Neuronal stem cell (in vitro differentiated cells): ENCODE results near the gene LACTBL1.

Experiments used
- DNase-seq: peaks from one replicate; pipeline ENCODE4 v3.0.0-alpha.2; 2013; ENCODE audit warnings: low spot score
- H2AFZ ChIP-seq: one replicate; pipeline ENCODE4 v1.6.1; 2013; ENCODE audit warnings: mild to moderate bottlenecking, low read length, inconsistent platforms
- H2AK5ac ChIP-seq: 2 replicates; pipeline ENCODE4 v1.6.1; 2013; ENCODE audit warnings: low read depth, mild to moderate bottlenecking, inconsistent platforms, low read length, moderate library complexity, mixed read lengths
- H2BK120ac ChIP-seq: 2 replicates; pipeline ENCODE4 v1.6.1; 2013; ENCODE audit warnings: low read depth, mild to moderate bottlenecking, inconsistent platforms, low read length, moderate library complexity, mixed read lengths
- H2BK12ac ChIP-seq: one replicate; pipeline ENCODE4 v1.6.1; 2013; ENCODE audit warnings: low read length, inconsistent platforms
- H2BK15ac ChIP-seq: 2 replicates; pipeline ENCODE4 v1.6.1; 2013; ENCODE audit warnings: mild to moderate bottlenecking, low read length, inconsistent platforms, mixed read lengths
- H2BK5ac ChIP-seq: one replicate; pipeline ENCODE4 v1.6.1; 2013; ENCODE audit warnings: inconsistent platforms, mild to moderate bottlenecking, low read length, moderate library complexity
- H3K14ac ChIP-seq: one replicate; pipeline ENCODE4 v1.6.1; 2013; ENCODE audit warnings: low read length, inconsistent platforms
- H3K18ac ChIP-seq: 2 replicates; pipeline ENCODE4 v1.6.1; 2013; ENCODE audit warnings: low read length, inconsistent platforms
- H3K23ac ChIP-seq: 2 replicates; pipeline ENCODE4 v1.6.1; 2013; ENCODE audit warnings: low read depth, mild to moderate bottlenecking, mixed read lengths, low read length, inconsistent platforms; ENCODE audit not compliant: poor library complexity
- H3K27ac ChIP-seq: replicated peaks from 3 replicates; pipeline ENCODE4 v1.5.1; 2013; ENCODE audit warnings: low read length, inconsistent platforms
- H3K27me3 ChIP-seq, 3 experiments: 2 replicates each; pipeline ENCODE4 v1.6.1; 2013; ENCODE audit warnings: low read length in 3 of 3, mild to moderate bottlenecking in 2 of 3, inconsistent platforms in 1 of 3, low read depth in 1 of 3, mixed read lengths in 1 of 3, moderate library complexity in 1 of 3; ENCODE audit not compliant: control insufficient read depth in 3 of 3, insufficient read depth in 3 of 3
- H3K36me3 ChIP-seq, 2 donors: replicated peaks in 1 of 2; 2 replicates each; pipeline ENCODE4 v1.6.1; 2013; ENCODE audit warnings: low read length in 2 of 2; ENCODE audit not compliant: control insufficient read depth in 2 of 2, insufficient read depth in 2 of 2
- H3K4ac ChIP-seq: 2 replicates; pipeline ENCODE4 v1.6.1; 2013; ENCODE audit warnings: inconsistent platforms, mild to moderate bottlenecking, low read length, moderate library complexity
- H3K4me1 ChIP-seq, 2 donors: 1 replicate in 1 of 2; 2 replicates in 1 of 2; pipeline ENCODE4 v1.6.1; 2013; ENCODE audit warnings: low read length in 2 of 2, low read depth in 1 of 2; ENCODE audit not compliant: control insufficient read depth in 2 of 2, insufficient read depth in 1 of 2
- H3K4me2 ChIP-seq: one replicate; pipeline ENCODE4 v1.6.1; 2013; ENCODE audit warnings: mild to moderate bottlenecking, low read length, inconsistent platforms; ENCODE audit not compliant: insufficient read depth, poor library complexity, severe bottlenecking
- H3K4me3 ChIP-seq, 2 donors: 2 replicates each; pipeline ENCODE4 v1.5.1; 2013; ENCODE audit warnings: low read length in 2 of 2, mild to moderate bottlenecking in 2 of 2, inconsistent platforms in 1 of 2, moderate library complexity in 1 of 2
- H3K79me1 ChIP-seq: one replicate; pipeline ENCODE4 v1.6.1; 2013; ENCODE audit warnings: low read depth, mild to moderate bottlenecking, inconsistent platforms, low read length, moderate library complexity
- H3K9ac ChIP-seq: one replicate; pipeline ENCODE4 v1.6.1; 2013; ENCODE audit warnings: mild to moderate bottlenecking, low read depth, low read length, inconsistent platforms; ENCODE audit not compliant: poor library complexity
- H3K9me3 ChIP-seq, 2 donors: replicated peaks in 1 of 2; 2 replicates each; pipeline versions ENCODE3 to v1.6.1; 2013; ENCODE audit warnings: low read length in 2 of 2, mild to moderate bottlenecking in 2 of 2, inconsistent platforms in 1 of 2, low read depth in 1 of 2, mixed read lengths in 1 of 2, moderate library complexity in 1 of 2; ENCODE audit not compliant: control insufficient read depth in 2 of 2, insufficient read depth in 1 of 2
- H4K8ac ChIP-seq: one replicate; pipeline ENCODE4 v1.6.1; 2013; ENCODE audit warnings: low read depth, mild to moderate bottlenecking, inconsistent platforms, low read length, moderate library complexity
- H4K91ac ChIP-seq: one replicate; pipeline ENCODE4 v1.6.1; 2013; ENCODE audit warnings: low read length, low read depth, mild to moderate bottlenecking, inconsistent platforms; ENCODE audit not compliant: poor library complexity
- WGBS, 2 donors: extraction: QIAGEN DNeasy Blood & Tissue Kit; methylation state at CpG; one replicate each; pipeline ENCODE4 v1.1.7; 2013; ENCODE audit warnings: missing lambda C conversion rate in 2 of 2, mixed read lengths in 1 of 2; ENCODE audit not compliant: insufficient read length in 2 of 2, insufficient replicate concordance in 1 of 2; ENCODE audit errors: extremely low coverage in 2 of 2; 5-methylcytosine and 5-hydroxymethylcytosine counted together

LACTBL1 gene

DNA sequence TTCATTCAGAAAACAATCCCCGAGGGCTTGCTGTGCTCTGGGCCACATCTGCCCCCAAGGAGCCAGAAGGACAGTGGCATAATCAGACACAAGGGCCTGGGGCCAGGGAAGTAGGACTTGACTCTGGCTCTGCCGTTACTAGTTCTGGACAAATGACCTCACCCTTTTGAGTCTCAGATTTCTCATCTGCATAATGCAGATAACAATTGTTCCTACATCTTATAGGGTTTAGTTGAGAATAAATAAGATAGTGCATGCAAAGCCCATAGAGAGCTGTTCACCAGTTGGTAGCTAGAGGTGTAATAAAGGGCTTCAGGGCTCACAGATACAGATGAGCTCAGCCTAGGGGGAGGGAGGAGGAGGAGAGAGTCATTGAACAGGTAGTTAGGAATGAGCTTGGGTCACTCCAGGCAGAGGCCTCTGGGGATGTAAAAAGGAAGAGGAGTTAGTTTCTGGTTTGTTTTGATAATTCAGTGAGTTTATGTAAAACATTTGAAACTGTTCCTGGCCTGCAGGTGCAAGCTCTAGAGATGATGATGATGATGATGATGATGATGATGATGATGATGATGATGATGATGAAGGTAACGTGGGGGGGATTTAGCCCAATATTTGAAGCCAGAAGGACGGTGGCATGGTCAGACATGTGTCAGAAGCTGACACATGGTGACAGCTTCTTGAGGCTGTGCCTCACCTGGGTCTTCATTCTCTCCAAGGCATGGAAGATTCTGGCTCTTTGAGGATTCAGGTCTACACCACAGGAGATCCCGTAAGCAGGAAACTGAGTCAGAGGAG, 858 bp downstream of the LACTBL1 start:
- H4K8ac ChIP-seq: no peak overlapping the region
- H2AK5ac ChIP-seq: no peak overlapping the region
- H2BK5ac ChIP-seq: no peak overlapping the region
- no peak overlapping the region for H3K4me3 ChIP-seq
- H3K4ac ChIP-seq: no peak overlapping the region
- no peak overlapping the region for H3K9ac ChIP-seq
- no peak overlapping the region for H3K14ac ChIP-seq
- H3K27ac ChIP-seq: no peak overlapping the region
- no peak for DNase-seq
- no peak overlapping the region for H4K91ac ChIP-seq
- H2BK12ac ChIP-seq: no peak overlapping the region
- no peak overlapping the region for H3K18ac ChIP-seq
- H2BK15ac ChIP-seq: no peak overlapping the region
- no peak overlapping the region for H2AFZ ChIP-seq
- H3K27me3 ChIP-seq: peaks cover 0 to 27% (median 0%) of the 10 kb centered on the region in 3 experiments
- H3K9me3 ChIP-seq: no peaks in the 10 kb centered on the region
- H3K23ac ChIP-seq: no peak overlapping the region
- no peaks in the 10 kb centered on the region for H3K79me1 ChIP-seq
- H3K36me3 ChIP-seq: no peaks in the 10 kb centered on the region
- H2BK120ac ChIP-seq: no peak overlapping the region
- peaks cover 0 to 6% of the 10 kb centered on the region in 2 donors for H3K4me1 ChIP-seq
- H3K4me2 ChIP-seq: no peak overlapping the region
- WGBS, 2 donors: no CpG with 5 or more reads among the region's 5 CpGs

- H3K9ac ChIP-seq: no peak overlapping the region
- no peaks in the 10 kb centered on the region for H3K79me1 ChIP-seq
- DNase-seq: no peak
- no peak overlapping the region for H4K91ac ChIP-seq
- H4K8ac ChIP-seq: no peak overlapping the region
- H2BK12ac ChIP-seq: no peak overlapping the region
- no peak overlapping the region for H3K18ac ChIP-seq
- H3K27ac ChIP-seq: no peak overlapping the region
- no peak overlapping the region for H3K4ac ChIP-seq
- H2BK120ac ChIP-seq: no peak overlapping the region
- H2AK5ac ChIP-seq: no peak overlapping the region
- peaks cover 0 to 3% of the 10 kb centered on the region in 2 donors for H3K9me3 ChIP-seq
- no peak overlapping the region for H2AFZ ChIP-seq
- H2BK5ac ChIP-seq: no peak overlapping the region
- no CpG with 5 or more reads among the region's 3 CpGs for WGBS, 2 donors
- peaks cover 0 to 6% of the 10 kb centered on the region in 2 donors for H3K4me1 ChIP-seq
- H3K4me3 ChIP-seq: no peak overlapping the region
- H3K27me3 ChIP-seq: peaks cover 0 to 29% (median 0%) of the 10 kb centered on the region in 3 experiments
- no peak overlapping the region for H3K4me2 ChIP-seq
- H3K23ac ChIP-seq: no peak overlapping the region
- no peak overlapping the region for H2BK15ac ChIP-seq
- H3K14ac ChIP-seq: no peak overlapping the region
- H3K36me3 ChIP-seq: no peaks in the 10 kb centered on the region
Observed at GRCh38 chr1:22971161-22971560, 1.5 kb downstream of the LACTBL1 start.

DNA sequence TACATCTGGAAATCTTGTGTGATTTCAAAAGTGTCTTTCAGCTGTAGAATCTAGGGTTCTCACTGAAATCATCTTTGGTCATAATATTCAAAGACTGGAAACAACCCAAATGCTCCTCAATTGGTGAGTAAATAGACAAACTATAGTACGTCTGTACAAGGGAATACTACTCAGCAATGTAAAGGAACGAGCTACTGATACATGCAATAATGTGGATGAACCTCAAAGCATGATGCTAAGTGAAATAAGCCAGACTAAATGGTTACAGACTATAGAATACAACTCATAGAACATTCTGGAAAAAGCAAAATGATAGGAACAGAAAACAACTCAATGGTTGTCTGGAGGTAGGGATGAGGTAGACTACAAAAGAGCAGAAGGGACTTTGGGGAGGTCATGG, 2.6 kb downstream of the LACTBL1 start:
- Histone ChIP-seq H3K18ac (no peak overlapping the region), H3K4me2 (no peak overlapping the region), H3K4me1 (peaks cover 0 to 6% of the 10 kb centered on the region in 2 donors), H3K27ac (no peak overlapping the region), H3K4me3 (no peak overlapping the region), H3K14ac (no peak overlapping the region), H3K36me3 (no peaks in the 10 kb centered on the region), H2AFZ (no peak overlapping the region), H2BK120ac (no peak overlapping the region), H3K27me3 (peaks cover 0 to 31% (median 0%) of the 10 kb centered on the region in 3 experiments), H3K9me3 (peaks cover 0 to 3% of the 10 kb centered on the region in 2 donors), H2BK12ac (no peak overlapping the region), H3K4ac (no peak overlapping the region), H2AK5ac (no peak overlapping the region), H3K9ac (no peak overlapping the region), H3K79me1 (no peaks in the 10 kb centered on the region), H2BK5ac (no peak overlapping the region), H4K8ac (no peak overlapping the region), H4K91ac (no peak overlapping the region), H2BK15ac (no peak overlapping the region), H3K23ac (no peak overlapping the region)
- no CpG with 5 or more reads among the region's 2 CpGs for WGBS, 2 donors
- DNase-seq: no peak

DNA sequence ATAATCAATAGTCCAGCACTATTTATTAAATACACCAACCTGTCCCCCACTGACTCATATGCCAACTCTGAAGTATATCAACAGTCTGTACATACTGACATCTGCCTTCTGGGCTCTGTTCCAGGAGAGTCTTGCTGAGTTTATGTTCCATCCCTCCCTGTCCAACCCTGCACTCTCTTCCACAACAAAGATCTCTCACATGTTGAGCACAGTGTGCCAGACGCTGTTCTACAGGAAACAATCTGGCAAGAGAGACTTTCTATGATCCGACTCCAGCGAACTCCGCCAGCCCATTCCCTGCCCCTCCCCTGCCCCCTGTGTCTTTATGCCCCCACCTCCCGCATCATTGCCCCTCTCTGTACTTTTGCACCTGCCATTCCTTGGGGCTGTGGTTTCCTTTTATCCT, 3.4 kb downstream of the LACTBL1 start:
- Histone ChIP-seq H3K27me3 (peaks cover 0 to 31% (median 0%) of the 10 kb centered on the region in 3 experiments), H3K23ac (no peak overlapping the region), H3K18ac (no peak overlapping the region), H3K79me1 (no peaks in the 10 kb centered on the region), H3K4me1 (peaks cover 0 to 6% of the 10 kb centered on the region in 2 donors), H3K4me3 (no peak overlapping the region), H3K4ac (no peak overlapping the region), H3K4me2 (no peak overlapping the region), H3K9ac (no peak overlapping the region), H2BK120ac (no peak overlapping the region), H3K36me3 (no peaks in the 10 kb centered on the region), H3K27ac (no peak overlapping the region), H2AFZ (peak overlapping the region; percentile 44), H2AK5ac (no peak overlapping the region), H2BK15ac (no peak overlapping the region), H3K9me3 (peaks cover 0 to 3% of the 10 kb centered on the region in 2 donors), H3K14ac (no peak overlapping the region), H4K8ac (no peak overlapping the region), H2BK12ac (no peak overlapping the region), H4K91ac (no peak overlapping the region), H2BK5ac (no peak overlapping the region)
- WGBS, 2 donors: no CpG with 5 or more reads among the region's 5 CpGs
- no peak for DNase-seq
